ENCODE measurements around the gene GREB1.

DNA sequence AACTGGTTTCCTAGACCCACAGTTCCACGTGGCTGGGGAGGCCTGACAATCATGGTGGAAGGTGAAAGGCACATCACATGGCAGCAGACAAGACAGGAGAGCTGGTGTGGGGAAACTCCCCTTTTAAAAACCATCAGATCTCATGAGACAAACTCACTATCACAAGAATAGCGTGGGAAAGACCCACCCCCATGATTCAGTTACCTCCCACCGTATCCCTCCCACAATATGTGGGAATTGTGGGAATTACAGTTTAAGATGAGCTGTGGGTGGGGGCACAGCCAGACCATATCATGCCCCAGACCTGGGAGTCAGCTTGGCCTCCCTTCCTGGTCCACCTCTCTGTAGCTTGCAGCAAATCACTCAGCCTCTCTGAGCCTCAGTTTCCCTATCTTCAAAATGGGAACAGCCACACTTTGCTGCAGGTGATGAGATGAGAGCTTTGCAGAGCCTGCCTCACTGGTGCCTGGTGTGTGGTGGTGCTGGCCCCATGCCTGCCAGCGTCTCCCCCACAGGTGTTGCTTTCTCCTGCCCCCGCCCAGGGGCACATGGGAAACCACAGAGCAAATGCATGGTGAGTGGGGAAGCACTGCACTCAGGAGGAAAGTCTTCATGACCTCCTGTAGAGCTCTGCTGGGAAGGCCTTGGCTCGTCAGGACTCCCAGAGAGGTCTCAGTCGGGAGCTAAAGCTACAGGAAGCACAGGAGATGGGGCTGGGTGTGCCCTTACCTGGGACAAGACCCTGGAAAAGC lies 31.1 kb downstream of the GREB1 start:
- TF ChIP-seq YY1 (IDR thresholded peaks at IDR 0.05; ENCODE audit: low read depth) (no peak), FOXM1 (IDR thresholded peaks at IDR 0.05; ENCODE audit: borderline replicate concordance, low read depth) (no peak), MAX (IDR thresholded peaks at IDR 0.05) (no peak), EP300 (IDR thresholded peaks at IDR 0.05; ENCODE audit: borderline replicate concordance) (no peak), CEBPB (IDR thresholded peaks at IDR 0.05) (no peak), REST (IDR thresholded peaks at IDR 0.05; ENCODE audit: low read depth) (no peak), RAD21 (IDR thresholded peaks at IDR 0.05; ENCODE audit: low read depth) (no peak), TAF1 (IDR thresholded peaks at IDR 0.05; ENCODE audit: low read depth) (no peak), EGR1 (IDR thresholded peaks at IDR 0.05) (no peak), ZBTB7A (IDR thresholded peaks at IDR 0.05; ENCODE audit: low read depth) (no peak), TEAD4 (IDR thresholded peaks at IDR 0.05) (no peak), TCF12 (IDR thresholded peaks at IDR 0.05; ENCODE audit: low read depth) (no peak)
- TF ChIP-seq, protein P1, sequence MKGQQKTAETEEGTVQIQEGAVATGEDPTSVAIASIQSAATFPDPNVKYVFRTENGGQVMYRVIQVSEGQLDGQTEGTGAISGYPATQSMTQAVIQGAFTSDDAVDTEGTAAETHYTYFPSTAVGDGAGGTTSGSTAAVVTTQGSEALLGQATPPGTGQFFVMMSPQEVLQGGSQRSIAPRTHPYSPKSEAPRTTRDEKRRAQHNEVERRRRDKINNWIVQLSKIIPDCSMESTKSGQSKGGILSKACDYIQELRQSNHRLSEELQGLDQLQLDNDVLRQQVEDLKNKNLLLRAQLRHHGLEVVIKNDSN (IDR thresholded peaks at IDR 0.05): no peak
